ENCODE results near the gene DHDH.

DNA sequence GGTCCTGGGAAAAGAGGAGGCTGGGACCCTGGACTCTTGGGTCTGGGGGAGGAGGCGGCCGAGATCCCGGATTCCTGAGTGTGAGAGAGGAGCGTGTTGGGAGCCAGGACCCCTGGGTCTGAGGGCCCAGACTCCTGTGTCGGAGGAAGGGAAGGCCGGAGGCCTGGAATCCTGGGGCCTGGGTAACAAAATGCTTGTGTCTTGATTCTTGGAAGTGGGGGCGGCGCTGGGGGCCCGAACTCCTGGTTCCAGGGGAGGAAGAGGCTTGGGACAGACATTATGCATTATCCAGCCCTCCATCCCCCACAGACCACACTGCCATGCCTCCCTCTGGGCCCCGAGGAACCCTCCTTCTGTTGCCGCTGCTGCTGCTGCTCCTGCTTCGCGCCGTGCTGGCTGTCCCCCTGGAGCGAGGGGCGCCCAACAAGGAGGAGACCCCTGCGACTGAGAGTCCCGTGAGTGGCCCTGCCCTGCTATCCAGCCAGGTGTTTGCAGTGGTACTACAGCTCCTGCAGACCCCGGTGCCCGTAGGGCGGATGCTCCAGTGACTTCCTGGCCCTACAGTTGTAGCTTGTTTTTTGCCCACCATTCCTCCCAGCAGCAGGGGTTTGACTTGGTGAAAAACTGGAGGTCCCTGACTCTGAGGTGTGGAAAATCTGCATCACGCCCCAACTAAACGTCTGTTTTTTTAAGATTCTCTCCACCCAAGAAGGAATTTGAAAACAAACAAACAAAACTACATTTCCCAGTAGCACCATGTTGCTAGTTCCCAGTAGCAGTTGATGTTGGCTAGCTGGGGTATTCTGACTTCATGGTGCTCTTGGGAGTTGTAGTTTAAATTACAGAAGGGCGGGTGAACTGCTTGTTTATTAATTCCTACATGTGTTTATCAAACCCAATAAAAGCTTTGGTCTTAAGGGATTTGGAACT lies 32.8 kb upstream of the DHDH start:
- TF ChIP-seq, protein P1, sequence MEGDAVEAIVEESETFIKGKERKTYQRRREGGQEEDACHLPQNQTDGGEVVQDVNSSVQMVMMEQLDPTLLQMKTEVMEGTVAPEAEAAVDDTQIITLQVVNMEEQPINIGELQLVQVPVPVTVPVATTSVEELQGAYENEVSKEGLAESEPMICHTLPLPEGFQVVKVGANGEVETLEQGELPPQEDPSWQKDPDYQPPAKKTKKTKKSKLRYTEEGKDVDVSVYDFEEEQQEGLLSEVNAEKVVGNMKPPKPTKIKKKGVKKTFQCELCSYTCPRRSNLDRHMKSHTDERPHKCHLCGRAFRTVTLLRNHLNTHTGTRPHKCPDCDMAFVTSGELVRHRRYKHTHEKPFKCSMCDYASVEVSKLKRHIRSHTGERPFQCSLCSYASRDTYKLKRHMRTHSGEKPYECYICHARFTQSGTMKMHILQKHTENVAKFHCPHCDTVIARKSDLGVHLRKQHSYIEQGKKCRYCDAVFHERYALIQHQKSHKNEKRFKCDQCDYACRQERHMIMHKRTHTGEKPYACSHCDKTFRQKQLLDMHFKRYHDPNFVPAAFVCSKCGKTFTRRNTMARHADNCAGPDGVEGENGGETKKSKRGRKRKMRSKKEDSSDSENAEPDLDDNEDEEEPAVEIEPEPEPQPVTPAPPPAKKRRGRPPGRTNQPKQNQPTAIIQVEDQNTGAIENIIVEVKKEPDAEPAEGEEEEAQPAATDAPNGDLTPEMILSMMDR (conservative IDR thresholded peaks at IDR 0.05; ENCODE audit: low read length): no peak
- TF ChIP-seq EZH2phosphoT487 (IDR thresholded peaks at IDR 0.05; ENCODE audit: borderline replicate concordance, low read depth, low read length): no peak
